ENCODE measurements around the gene PRSS48.
"Not testable (repeated sequence)": the region's sequence is repeated elsewhere in the genome, so short reads cannot be mapped to it uniquely, and the experiment has no call there.

PRSS48 gene

GRCh38 chr4:151266497-151266896 is 10.5 kb upstream of the PRSS48 start:
- DNase-seq: no peak

DNA sequence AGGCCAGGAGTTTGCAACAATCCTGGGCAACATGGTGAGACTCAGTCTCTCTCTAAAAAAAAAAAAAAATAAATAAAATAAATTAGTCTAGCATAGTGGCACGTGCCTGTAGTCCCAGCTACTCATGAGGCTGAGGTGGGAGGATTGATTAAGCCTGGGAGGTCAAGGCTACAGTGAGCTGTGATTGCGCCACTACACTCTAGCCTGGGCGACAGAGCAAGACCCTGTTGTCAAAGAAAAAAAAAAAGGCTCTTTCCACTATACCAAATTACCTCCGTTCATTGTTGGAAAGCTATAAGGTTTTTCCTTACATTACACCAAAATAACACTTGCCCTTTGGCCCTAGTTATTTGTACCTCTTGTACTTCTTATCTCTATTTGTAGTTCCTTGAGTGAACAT is 9.9 kb upstream of the PRSS48 start:
- DNase-seq: no peak

DNA sequence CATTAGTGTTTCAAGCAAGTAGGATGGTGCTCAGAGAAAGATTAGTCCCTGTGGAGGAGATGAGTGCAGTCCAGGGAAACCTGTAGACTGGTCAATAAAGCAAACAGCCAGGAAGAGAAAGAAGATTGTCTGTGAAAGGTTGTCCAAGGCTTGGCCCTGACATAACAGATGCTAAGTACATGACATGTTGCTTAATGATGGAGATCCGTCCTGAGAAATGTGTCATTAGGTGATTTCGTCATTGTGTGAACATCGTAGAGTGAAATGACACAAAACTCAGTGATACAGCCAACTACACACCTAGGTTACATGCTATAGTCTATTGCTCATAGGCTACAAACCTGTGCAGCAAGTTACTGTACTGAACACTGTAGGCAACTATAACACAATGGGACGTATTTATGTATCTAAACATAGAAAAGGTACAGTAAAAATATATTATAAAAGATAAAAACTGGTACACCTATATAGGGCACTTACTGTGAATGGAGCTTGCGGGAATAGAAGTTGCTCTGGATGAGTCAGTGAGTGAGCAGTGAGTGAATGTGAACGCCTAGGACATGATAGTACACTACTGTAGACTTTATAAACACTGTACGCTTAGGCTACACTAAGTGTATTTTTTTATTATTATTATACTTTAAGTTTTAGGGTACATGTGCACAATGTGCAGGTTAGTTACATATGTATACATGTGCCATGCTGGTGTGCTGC is 9.0 kb upstream of the PRSS48 start:
- DNase-seq: no peak

GRCh38 chr4:151268905-151269304 is 8.1 kb upstream of the PRSS48 start:
- DNase-seq: not testable (repeated sequence)

GRCh38 chr4:151284534-151285245 is 7.7 kb downstream of the PRSS48 start:
- DNase-seq: no peak

- no peak for DNase-seq
These were observed 10.4 kb downstream of the PRSS48 start for GRCh38 chr4:151287409-151287808.

GRCh38 chr4:151291485-151291884 is 14.5 kb downstream of the PRSS48 start:
- DNase-seq: no peak

DNA sequence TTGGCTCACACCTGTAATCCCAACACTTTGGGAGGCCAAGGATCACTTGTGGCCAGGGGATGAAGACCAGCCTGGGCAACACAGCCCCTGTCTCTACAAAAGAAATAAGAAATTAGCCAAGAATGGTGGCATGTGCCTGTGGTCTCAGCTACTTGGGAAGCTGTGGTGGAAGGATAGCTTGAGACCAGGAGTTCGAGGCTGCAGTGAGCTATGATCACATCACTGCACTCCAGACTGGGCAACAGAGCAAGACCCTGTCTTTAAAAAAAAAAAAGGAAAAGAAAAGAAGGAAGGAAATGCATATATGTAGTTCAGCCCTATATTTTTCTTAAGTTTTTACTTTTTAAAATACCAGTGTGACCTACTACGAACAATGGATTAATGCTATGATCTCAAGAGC is 15.1 kb downstream of the PRSS48 start:
- no peak for DNase-seq

DNA sequence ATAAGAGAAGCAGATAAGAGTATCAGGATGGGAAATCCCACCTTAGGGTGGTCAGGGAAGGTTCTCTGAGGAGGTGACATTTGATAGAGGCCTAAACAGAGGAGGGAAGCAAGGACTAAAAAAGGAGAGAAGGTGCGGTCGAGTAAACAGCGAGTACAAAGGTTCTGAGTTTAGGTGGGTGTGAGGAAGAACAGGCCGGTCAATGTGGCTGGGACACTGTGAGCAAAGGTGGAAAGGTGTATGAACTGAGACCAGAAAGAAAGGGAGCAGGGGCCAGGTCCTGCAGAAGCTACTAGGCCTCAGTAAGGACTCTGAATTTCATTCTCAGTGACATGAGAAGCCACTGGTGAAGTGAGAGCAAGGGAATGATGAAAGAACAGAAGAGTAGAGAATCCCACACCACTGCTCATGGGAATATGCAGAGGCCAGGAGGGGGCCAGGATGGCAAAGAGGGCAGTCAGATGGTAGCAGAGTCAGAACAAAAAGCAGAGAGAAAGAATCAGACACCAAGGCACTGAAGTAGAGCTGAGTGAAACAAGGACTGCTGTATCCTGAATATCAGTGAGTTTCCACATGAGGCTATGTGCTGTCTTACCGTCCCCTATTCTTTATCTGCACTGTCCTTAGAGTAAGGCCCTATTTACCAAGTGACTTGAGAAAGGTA is 18.0 kb downstream of the PRSS48 start:
- DNase-seq: no peak

DNA sequence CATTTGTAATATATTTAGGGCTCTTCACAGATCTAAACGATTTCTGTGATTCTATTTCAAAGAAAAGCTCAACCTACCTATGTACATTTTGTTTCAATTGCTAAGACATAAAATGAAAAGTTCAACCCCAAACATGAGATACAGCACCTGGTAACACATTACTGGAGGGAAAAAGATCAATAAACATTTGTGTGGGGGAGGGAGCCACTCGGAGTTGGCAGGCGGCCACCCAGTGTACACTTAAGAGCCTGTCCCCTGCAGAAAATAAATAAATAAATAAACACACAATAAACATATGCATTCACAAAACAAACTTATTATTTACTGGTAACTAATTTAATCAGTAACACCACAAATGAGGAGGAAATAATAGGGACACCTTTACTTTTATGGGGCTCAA is 19.3 kb downstream of the PRSS48 start:
- peak in 1 of 2 experiments; percentile 10 for DNase-seq

- DNase-seq: no peak
These were observed 20.2 kb downstream of the PRSS48 start for GRCh38 chr4:151297170-151297569.

- DNase-seq: no peak
These were observed 25.5 kb downstream of the PRSS48 start for GRCh38 chr4:151302432-151302831.

GRCh38 chr4:151304226-151304625 is 27.3 kb downstream of the PRSS48 start:
- no peak for DNase-seq

GRCh38 chr4:151304755-151305154 is 27.8 kb downstream of the PRSS48 start:
- DNase-seq: peak; percentile 26 to 44

DNA sequence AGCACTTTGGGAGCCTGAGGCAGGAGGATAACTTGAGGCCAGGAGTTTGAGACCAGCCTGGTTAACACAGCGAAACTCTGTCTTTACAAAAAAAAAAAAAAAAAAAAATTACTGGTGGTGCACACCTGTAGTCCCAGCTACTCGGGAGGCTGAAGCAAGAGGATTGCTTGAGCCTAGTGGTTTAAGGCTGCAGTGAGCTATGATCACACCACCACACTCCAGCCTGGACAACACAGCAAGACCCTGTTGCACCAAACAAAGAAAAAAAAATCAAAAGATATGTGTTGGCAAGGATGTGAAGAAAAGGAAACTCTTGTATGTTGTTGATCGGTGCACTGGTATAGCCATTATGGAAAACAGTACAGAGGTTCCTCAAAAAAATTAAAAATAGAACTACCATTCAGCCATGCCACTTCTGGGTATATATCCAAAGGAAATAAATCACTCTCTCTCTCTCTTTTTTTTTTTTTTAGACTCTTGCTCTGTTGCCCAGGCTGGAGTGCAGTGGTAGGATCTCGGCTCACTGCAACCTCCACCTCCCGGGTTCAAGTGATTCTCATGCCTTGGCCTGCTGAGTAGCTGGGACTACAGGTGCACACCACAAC is 33.3 kb downstream of the PRSS48 start:
- DNase-seq: no peak

DNA sequence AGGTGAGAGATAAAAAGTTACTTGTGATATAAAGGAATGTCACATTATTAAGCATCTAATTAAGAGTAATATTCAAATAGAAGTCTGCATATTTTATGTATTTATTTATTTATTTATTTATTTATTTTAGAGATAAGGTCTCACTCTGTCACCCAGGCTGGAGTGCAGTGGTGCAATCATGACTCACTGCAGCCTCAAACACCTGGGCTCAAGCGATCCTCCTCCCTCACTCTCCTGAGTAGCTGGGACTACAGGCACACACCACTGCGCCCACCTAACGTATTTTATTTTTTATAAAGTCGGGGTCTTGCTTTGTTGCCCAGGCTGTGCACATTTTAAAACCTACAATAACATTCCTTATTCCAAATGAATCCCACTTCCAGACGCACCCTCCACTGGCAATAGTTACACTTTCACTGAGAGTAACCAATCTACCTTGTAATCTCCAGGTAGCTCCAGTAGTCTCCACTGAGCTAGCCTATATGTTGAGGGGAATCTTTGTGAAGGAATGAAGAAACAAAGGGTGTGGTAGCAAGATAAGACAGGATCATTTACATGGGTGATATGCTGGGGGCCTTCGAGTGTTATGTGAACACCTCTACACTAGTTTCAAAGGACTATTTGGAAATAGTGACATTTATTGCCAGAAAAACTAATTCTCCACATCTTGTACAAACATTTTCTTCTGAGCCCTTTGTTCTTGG is 36.5 kb downstream of the PRSS48 start:
- DNase-seq: no peak

GRCh38 chr4:151314010-151314355 is 37.0 kb downstream of the PRSS48 start:
- DNase-seq: no peak

DNA sequence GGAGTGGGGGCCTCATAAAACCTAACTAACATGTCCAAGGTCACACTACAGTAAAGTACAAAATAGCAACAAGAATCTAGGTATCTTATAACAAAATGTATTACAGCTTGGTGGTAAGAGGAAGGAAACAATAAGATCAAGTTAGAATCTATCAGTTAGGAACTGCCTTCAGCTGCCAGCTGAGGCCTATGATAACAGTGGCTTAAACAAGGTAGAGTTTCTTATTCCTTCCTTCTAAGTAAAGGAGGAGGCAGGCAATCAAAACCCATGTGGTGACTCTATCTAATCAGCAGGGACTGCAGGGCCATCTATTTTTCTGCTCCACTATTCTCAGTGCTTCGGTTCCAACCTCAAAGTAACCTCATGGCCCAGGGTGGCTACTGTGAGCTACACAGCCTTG is 37.5 kb downstream of the PRSS48 start:
- DNase-seq: no peak

DNA sequence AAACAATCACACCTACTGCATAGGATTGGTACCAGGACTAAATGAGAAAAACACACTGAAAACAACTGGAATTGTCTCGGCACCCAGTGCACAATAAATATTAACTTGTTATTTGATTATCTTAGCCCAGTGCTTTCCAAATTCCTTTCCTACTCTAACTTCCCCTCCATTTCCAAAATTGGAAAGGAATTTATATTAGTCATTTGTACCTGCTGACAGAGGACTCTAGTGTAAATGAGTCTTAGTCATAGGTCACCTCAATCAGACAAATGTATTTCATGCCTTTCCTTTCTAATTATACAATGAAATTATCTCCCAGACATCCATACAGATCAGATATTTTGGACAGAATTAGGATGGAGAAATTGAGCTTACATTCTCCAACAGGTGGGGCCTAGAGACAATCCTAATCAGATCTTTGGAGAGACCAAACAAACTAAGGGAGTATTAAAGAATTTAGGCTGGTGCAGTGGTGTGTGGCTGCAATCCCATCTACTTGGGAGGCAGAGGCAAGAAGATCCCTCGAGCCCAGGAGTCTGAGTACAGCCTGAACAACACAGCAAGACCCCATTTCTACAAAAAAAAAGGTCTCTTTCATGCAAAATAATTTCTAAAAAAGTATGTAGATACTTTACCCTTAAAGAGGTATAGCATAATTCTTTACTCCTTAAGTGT is 38.4 kb downstream of the PRSS48 start:
- DNase-seq: no peak

- DNase-seq: no peak
These were observed 39.7 kb downstream of the PRSS48 start for GRCh38 chr4:151316645-151317044.

- no peak for DNase-seq
These were observed 41.5 kb downstream of the PRSS48 start for GRCh38 chr4:151318307-151319006.

GRCh38 chr4:151319490-151319889 is 42.5 kb downstream of the PRSS48 start:
- DNase-seq: no peak

Data from NCI-H526 (cell line).